HepG2 (cell line): Measurements from ENCODE around the gene PEMT. TPM values are rescaled to one million over a fixed set of nuclear protein-coding genes. Genes with fewer than 3 reads are reported as not detected.

Experiments used
- AFF4 ChIP-seq: sonication (generic); formaldehyde crosslinking; IDR thresholded peaks from 2 replicates; pipeline ENCODE4 v1.4.0; 2020; ENCODE audit warnings: missing genetic modification reagents
- CBFB ChIP-seq: sonication (generic); formaldehyde crosslinking; IDR thresholded peaks from 2 replicates; pipeline ENCODE4 v1.4.0; 2020; ENCODE audit warnings: missing genetic modification reagents
- ESRRA ChIP-seq: sonication (generic); formaldehyde crosslinking; IDR thresholded peaks from 2 replicates; pipeline ENCODE4 v1.5.1; 2020; ENCODE audit warnings: mild to moderate bottlenecking, low read depth, missing genetic modification reagents
- FOXO1 ChIP-seq: sonication (generic); formaldehyde crosslinking; IDR thresholded peaks from 2 replicates; pipeline ENCODE4 v1.4.0; 2020; ENCODE audit warnings: missing genetic modification reagents
- ISL2 ChIP-seq: sonication (generic); formaldehyde crosslinking; IDR thresholded peaks from 2 replicates; pipeline ENCODE4 v1.5.0; 2020; ENCODE audit warnings: missing genetic modification reagents
- MIER3 ChIP-seq: IDR thresholded peaks from 2 replicates; pipeline ENCODE4 v1.6.1; 2016; ENCODE audit warnings: missing compliant biosample characterization, borderline replicate concordance
- MLX ChIP-seq: IDR thresholded peaks from 2 replicates; pipeline ENCODE4 v1.6.1; 2016
- PHF21A ChIP-seq: sonication (generic); formaldehyde crosslinking; IDR thresholded peaks from 2 replicates; pipeline ENCODE4 v1.5.0; 2020; ENCODE audit warnings: mild to moderate bottlenecking, missing genetic modification reagents
- RCOR2 ChIP-seq: IDR thresholded peaks from 2 replicates; pipeline ENCODE4 v1.6.1; 2016; ENCODE audit warnings: missing biosample characterization, missing genetic modification reagents
- SIX4 ChIP-seq: sonication (generic); formaldehyde crosslinking; IDR thresholded peaks from 2 replicates; pipeline ENCODE4 v1.4.0; 2020; ENCODE audit warnings: missing genetic modification reagents
- SP5 ChIP-seq: IDR thresholded peaks from 2 replicates; pipeline ENCODE4 v1.6.1; 2016; ENCODE audit warnings: low read depth, borderline replicate concordance
- TBL1XR1 ChIP-seq: fragments of 150-350 bp; IDR thresholded peaks from 2 replicates; pipeline ENCODE4 v1.6.1; 2014; ENCODE audit warnings: borderline replicate concordance, low read length; ENCODE audit not compliant: partially characterized antibody
- ZBTB25 ChIP-seq: IDR thresholded peaks from 2 replicates; pipeline ENCODE4 v1.6.1; 2018; ENCODE audit warnings: missing genetic modification reagents
- ZNF232 ChIP-seq: sonication (generic); formaldehyde crosslinking; IDR thresholded peaks from 2 replicates; pipeline ENCODE4 v1.4.0; 2020; ENCODE audit warnings: missing genetic modification reagents, borderline replicate concordance
- ZNF24 ChIP-seq: fragments of 450-650 bp; IDR thresholded peaks from 2 replicates; pipeline ENCODE4 v1.6.1; 2017; ENCODE audit warnings: antibody characterized with exemption, mild to moderate bottlenecking
- ZNF280D ChIP-seq: sonication (generic); formaldehyde crosslinking; IDR thresholded peaks from 2 replicates; pipeline ENCODE4 v1.5.1; 2020; ENCODE audit warnings: mild to moderate bottlenecking, missing genetic modification reagents
- ZNF382 ChIP-seq: sonication (generic); formaldehyde crosslinking; IDR thresholded peaks from 2 replicates; pipeline ENCODE4 v1.5.0; 2020; ENCODE audit warnings: missing genetic modification reagents, mild to moderate bottlenecking, borderline replicate concordance
- ZNF713 ChIP-seq: sonication (generic); formaldehyde crosslinking; IDR thresholded peaks from 2 replicates; pipeline ENCODE4 v1.4.0; 2020; ENCODE audit warnings: mild to moderate bottlenecking, missing genetic modification reagents
- polyA plus RNA-seq, 8 experiments: library from polyadenylated mRNA; depleted of rRNA in 3 of 8; stranded (reverse) in 7 of 8; unstranded in 1 of 8; fragments of >200 nt; fragmentation: Illumina TruSeq in 4 of 8; extraction: Trizol in 4 of 8; gene quantifications; 2 replicates each; pipeline versions ENCODE4 v1.2.1 to v1.2.3, GENCODE V29; 2011 to 2016; ENCODE audit warnings: low read depth in 4 of 8, missing spikeins in 1 of 8, mixed read lengths in 1 of 8; ENCODE audit not compliant: insufficient read depth in 1 of 8
- total RNA-seq, 5 experiments: library from RNA; depleted of rRNA; stranded (reverse); fragments of >200 nt; fragmentation: Illumina TruSeq; extraction: Trizol; gene quantifications; 2 replicates each; pipeline ENCODE4 v1.2.3, GENCODE V29; 2016; ENCODE audit warnings: low read depth in 1 of 5

The PEMT gene
- total and polyA plus RNA-seq, 2 of the 13 experiments (the other 11 are each of a cell fraction or from before 2014, with no cell fraction given) = 31.7 to 43.6 TPM

GRCh38 chr17:17538417-17539391, 52.8 kb downstream of the PEMT start (continued):
- TF ChIP-seq FOXO1 (CRISPR knock-in tag) = peak; percentile 93
- TF ChIP-seq ZNF232 (CRISPR knock-in tag) = no peak
- TF ChIP-seq PHF21A (CRISPR knock-in tag) = peak; percentile 70; the same call in 1 of the 2 replicates
- TF ChIP-seq RCOR2 (CRISPR knock-in tag) = peak; percentile 81
- TF ChIP-seq ZNF382 (CRISPR knock-in tag) = peak; percentile 71; the same call in 1 of the 2 replicates
- no peak for TF ChIP-seq ZNF24
- TF ChIP-seq CBFB (CRISPR knock-in tag) = no peak
- TF ChIP-seq SIX4 (CRISPR knock-in tag) = peak; percentile 97
- no peak for TF ChIP-seq ESRRA (CRISPR knock-in tag)
- TF ChIP-seq TBL1XR1 = peak; percentile 90
- peak; percentile 97 for TF ChIP-seq MLX
- TF ChIP-seq ZNF280D (CRISPR knock-in tag) = peak; percentile 92
- TF ChIP-seq MIER3 (CRISPR knock-in tag) = peak; percentile 77; the same call in 1 of the 2 replicates
- TF ChIP-seq AFF4 = no peak
- TF ChIP-seq ZNF713 (CRISPR knock-in tag) = no peak
- TF ChIP-seq SP5 = peak; percentile 77
- TF ChIP-seq ZBTB25 = peak; percentile 72; the same call in 1 of the 2 replicates
- TF ChIP-seq ISL2 = peak; percentile 90
